ENCODE data around the gene SLC35B4. TPM values are rescaled to one million over a fixed set of nuclear protein-coding genes. Genes with fewer than 3 reads are reported as not detected.
"Not testable (repeated sequence)": the region's sequence is repeated elsewhere in the genome, so short reads cannot be mapped to it uniquely, and the experiment has no call there.

SLC35B4 gene
- total RNA-seq, 1 experiment from 2014 or later = 16.2 TPM

GRCh38 chr7:134332892-134333291 is 16.2 kb upstream of the SLC35B4 start:
- DNase-seq (ENCODE audit: low spot score) = no peak

DNA sequence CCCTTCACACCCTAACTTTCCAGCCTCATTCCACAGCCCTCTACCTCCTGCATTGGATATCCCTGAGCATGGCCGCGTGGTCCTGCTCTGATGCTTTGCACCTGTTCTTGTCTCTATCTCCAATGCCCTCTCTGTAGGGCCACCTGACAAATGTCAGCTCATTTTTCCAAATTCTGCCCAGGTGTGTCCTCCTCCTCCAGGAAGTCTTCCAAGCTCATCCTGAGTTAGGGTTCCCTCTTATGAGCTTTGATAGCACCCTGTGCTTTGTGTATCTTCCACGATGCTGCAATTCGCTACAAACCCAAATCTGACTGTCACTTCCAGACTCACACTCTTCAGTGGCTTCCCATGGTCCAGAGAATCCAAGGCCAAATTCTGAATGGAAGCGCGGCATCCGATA is 14.7 kb upstream of the SLC35B4 start:
- DNase-seq (ENCODE audit: low spot score) = no peak

GRCh38 chr7:134330974-134331373 is 14.2 kb upstream of the SLC35B4 start:
- no peak for DNase-seq (ENCODE audit: low spot score)

DNA sequence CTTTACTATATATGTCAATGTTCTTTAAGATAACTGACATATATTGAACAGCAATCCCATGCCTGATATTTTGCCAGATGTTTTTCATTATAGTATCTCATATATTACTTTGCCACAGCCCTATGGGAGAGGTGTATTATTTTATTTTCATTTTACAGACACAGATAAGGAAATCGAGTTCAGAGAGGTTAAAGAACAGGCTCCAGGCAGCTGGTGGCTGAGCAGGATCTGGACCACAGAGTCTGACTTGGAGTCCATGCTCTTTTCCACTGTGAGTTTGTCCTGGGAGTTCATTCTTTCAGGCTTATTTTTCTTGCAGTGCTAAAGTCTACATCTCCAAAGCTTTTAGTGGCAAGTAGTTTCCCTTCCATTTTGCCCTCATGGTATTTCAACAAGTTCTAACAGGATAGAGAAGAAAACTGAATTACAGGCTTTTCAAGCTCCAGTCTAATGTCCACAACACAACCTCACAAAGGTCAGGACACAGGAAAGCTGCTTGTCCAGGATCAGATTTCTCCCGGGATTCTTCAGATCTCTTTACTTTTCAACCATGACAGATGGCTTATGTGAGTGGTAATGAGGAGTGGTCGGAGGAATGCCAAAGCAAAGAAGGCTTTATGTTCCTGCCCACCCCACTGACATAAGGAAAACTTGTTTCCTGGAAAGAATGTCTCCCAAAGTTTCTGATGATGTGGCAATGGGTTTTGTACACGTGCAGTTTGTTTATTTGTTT is 13.1 kb upstream of the SLC35B4 start:
- DNase-seq (ENCODE audit: low spot score) = no peak

- DNase-seq (ENCODE audit: low spot score) = no peak
Measured at GRCh38 chr7:134328900-134329299, 12.2 kb upstream of the SLC35B4 start.

GRCh38 chr7:134327896-134328295 is 11.2 kb upstream of the SLC35B4 start:
- peak; percentile 67 for DNase-seq (ENCODE audit: low spot score)

DNA sequence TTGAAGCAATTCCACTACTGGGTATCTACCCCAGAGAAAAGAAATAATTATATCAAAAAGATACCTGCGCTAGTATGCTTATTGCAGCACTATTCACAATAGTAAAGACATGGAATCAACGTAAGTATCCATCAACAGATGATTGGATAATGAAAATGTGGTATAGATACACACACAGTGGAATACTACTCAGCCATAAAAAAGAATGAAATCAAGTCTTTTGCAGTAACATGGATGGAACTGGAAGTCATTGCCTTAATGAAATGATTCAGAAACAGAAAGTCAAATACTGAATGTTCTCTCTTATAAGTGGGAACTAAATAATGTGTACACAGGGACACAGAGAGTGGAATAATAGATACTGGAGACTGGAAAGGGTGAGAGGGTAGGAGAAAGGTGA is 7.4 kb upstream of the SLC35B4 start:
- DNase-seq (ENCODE audit: low spot score) = no peak

GRCh38 chr7:134320201-134320600 is 3.5 kb upstream of the SLC35B4 start:
- DNase-seq (ENCODE audit: low spot score) = no peak

DNA sequence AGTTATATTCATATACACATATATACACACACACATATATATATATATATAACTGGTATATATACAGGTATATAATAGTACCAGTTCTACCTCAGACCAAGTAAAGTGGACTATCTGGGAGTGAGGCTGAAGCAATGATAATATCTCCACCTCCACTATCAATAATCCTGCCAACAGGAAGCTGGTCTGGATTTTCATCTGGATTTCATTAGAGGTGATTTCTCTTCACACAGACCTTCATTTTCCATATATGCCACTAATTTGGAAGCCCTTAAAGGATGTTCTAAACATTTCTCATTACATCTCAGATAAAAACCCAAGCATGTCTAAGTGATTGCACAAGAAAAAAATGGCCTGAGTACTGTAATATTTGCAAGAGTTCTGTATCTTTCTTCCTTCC is 1.7 kb upstream of the SLC35B4 start:
- no peak for DNase-seq (ENCODE audit: low spot score)

GRCh38 chr7:134317434-134317833 is 704 bp upstream of the SLC35B4 start:
- DNase-seq (ENCODE audit: low spot score) = peak; percentile 4

- DNase-seq (ENCODE audit: low spot score) = peak; percentile 30
Measured at GRCh38 chr7:134315679-134316538, 821 bp downstream of the SLC35B4 start.

GRCh38 chr7:134313543-134313942 is 3.2 kb downstream of the SLC35B4 start:
- DNase-seq (ENCODE audit: low spot score) = peak; percentile 48

- DNase-seq (ENCODE audit: low spot score) = no peak
Measured at GRCh38 chr7:134312717-134313116, 4.0 kb downstream of the SLC35B4 start.

- DNase-seq (ENCODE audit: low spot score) = no peak
Measured at GRCh38 chr7:134311807-134312206, 4.9 kb downstream of the SLC35B4 start.

DNA sequence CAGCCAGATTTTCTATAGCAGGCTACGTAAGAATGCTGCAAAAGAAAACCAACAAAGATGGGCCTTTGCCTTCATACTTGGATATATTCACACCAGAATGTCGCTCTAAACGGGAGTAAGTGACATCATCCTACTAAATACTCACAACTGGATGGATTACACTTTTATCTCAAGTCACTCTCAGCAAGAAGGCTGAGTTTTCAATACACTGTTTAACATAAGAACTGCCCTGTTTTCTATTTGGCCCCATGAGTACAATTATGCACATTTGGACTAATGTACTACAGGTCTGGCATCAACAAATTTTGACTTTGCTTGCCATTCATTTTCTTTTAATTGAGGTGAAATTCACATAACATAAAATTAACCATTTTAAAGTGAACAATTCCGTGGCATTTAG is 8.2 kb downstream of the SLC35B4 start:
- no peak for DNase-seq (ENCODE audit: low spot score)

- no peak for DNase-seq (ENCODE audit: low spot score)
Measured at GRCh38 chr7:134307320-134307719, 9.4 kb downstream of the SLC35B4 start.

- DNase-seq (ENCODE audit: low spot score) = no peak
Measured at GRCh38 chr7:134302120-134302519, 14.6 kb downstream of the SLC35B4 start.

DNA sequence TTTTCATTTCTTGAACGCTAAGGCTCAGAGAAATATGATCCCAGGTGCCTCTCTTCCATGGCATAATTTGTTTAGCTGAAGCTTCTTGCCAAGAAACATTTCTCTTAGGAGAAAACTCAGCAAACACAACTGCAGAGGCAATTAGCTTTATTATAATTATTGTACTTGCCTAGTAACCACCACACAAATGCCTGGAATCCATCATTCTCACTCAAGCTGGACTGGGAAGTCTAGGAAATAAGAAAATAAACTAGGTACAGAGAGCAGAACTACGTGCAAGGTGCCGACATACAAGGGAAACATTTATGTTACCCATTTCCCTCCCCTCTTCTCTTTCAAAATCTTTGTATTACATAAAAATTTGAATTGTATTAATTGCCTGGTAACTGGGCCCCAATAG is 15.1 kb downstream of the SLC35B4 start:
- DNase-seq (ENCODE audit: low spot score) = no peak

- DNase-seq (ENCODE audit: low spot score) = no peak
Measured at GRCh38 chr7:134300988-134301387, 15.7 kb downstream of the SLC35B4 start.

GRCh38 chr7:134298902-134299683 is 17.6 kb downstream of the SLC35B4 start:
- DNase-seq (ENCODE audit: low spot score) = no peak

DNA sequence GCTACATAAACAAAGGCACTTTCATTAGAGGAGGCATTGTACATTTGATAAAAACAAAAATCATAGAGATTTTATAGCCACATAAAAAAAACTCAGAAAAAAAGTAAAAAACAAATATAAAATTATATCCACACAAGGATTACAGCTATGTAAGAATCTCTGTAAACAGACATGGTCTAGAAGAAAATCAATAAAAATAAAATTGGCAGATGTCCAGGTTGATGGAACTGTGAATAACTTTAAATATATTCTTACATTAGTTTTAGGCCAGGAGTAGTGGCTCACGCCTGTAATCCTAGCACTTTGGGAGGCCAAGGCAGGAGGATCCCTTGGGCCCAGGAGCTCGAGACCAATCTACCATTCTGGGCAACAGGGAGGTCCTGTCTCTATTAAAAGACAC is 19.2 kb downstream of the SLC35B4 start:
- DNase-seq (ENCODE audit: low spot score) = no peak

DNA sequence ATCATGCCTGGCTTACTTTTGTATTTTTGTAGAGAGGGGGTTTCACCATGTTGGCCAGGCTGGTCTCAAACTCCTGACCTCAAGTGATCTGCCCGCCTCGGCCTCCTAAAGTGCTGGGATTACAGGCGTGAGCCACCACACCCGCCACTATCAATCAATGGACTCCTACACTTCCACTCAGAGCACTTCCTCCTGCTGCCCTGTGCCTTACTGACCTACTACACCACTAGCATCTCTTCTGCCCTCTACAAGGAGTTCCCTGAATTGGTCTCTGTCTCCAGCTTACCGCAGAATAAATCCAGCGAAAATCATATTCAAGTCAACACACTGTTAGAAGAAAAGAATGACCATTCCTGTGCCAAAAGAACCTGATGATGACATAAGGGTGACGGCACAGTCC is 20.7 kb downstream of the SLC35B4 start:
- DNase-seq (ENCODE audit: low spot score) = not testable (repeated sequence)
